ENCODE measurements around the gene NRCAM.

NRCAM gene

DNA sequence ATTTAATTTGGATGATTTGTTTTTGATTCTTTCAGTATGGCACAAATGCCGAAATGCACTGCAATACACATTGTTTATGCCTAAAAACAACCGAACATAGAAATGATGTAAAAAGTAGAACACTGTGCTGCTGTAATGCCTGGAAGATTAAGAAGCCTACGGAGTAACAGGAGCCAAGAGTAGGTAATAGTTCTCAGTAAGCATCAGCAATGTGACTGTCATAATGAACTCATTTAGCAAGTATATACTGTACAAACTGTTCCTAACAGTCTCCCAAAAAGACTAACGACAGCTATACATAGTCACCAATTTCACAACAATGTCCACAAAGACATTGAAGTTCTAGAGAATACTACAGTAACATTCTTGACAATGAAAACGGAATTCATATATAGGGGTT lies 307.1 kb downstream of the NRCAM start:
- H3K27ac ChIP-seq = no peak overlapping the region
- TF ChIP-seq, protein P1, sequence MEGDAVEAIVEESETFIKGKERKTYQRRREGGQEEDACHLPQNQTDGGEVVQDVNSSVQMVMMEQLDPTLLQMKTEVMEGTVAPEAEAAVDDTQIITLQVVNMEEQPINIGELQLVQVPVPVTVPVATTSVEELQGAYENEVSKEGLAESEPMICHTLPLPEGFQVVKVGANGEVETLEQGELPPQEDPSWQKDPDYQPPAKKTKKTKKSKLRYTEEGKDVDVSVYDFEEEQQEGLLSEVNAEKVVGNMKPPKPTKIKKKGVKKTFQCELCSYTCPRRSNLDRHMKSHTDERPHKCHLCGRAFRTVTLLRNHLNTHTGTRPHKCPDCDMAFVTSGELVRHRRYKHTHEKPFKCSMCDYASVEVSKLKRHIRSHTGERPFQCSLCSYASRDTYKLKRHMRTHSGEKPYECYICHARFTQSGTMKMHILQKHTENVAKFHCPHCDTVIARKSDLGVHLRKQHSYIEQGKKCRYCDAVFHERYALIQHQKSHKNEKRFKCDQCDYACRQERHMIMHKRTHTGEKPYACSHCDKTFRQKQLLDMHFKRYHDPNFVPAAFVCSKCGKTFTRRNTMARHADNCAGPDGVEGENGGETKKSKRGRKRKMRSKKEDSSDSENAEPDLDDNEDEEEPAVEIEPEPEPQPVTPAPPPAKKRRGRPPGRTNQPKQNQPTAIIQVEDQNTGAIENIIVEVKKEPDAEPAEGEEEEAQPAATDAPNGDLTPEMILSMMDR (IDR thresholded peaks at IDR 0.05) = no peak
- H3K4me3 ChIP-seq (ENCODE audit: low read depth, low read length) = no peak overlapping the region
- no peak overlapping the region for H3K4me2 ChIP-seq (ENCODE audit: low read length)
- H3K9ac ChIP-seq = no peak overlapping the region
- no peaks in the 10 kb centered on the region for H3K36me3 ChIP-seq (ENCODE audit: control insufficient read depth, insufficient read depth, low read length)
- no peaks in the 10 kb centered on the region for H3K4me1 ChIP-seq
- H3K79me2 ChIP-seq = no peaks in the 10 kb centered on the region
- H3K27me3 ChIP-seq (ENCODE audit: control insufficient read depth, insufficient read depth, low read length) = no peaks in the 10 kb centered on the region
- H2AFZ ChIP-seq = no peak overlapping the region
- H3K9me3 ChIP-seq (ENCODE audit: control insufficient read depth, low read length) = no peaks in the 10 kb centered on the region

GRCh38 chr7:108147031-108147563 lies 309.1 kb downstream of the NRCAM start:
- no peak overlapping the region for H3K4me3 ChIP-seq (ENCODE audit: low read depth, low read length)
- no peak overlapping the region for H3K9ac ChIP-seq
- H3K79me2 ChIP-seq = no peaks in the 10 kb centered on the region
- TF ChIP-seq, protein P1 (IDR thresholded peaks at IDR 0.05) = no peak
- no peaks in the 10 kb centered on the region for H3K36me3 ChIP-seq (ENCODE audit: control insufficient read depth, insufficient read depth, low read length)
- H3K27ac ChIP-seq = no peak overlapping the region
- no peaks in the 10 kb centered on the region for H3K9me3 ChIP-seq (ENCODE audit: control insufficient read depth, low read length)
- no peaks in the 10 kb centered on the region for H3K4me1 ChIP-seq
- no peaks in the 10 kb centered on the region for H3K27me3 ChIP-seq (ENCODE audit: control insufficient read depth, insufficient read depth, low read length)
- H3K4me2 ChIP-seq (ENCODE audit: low read length) = no peak overlapping the region
- no peak overlapping the region for H2AFZ ChIP-seq

- peak overlapping the region; percentile 54 for H3K4me2 ChIP-seq (ENCODE audit: low read length)
- H3K27me3 ChIP-seq (ENCODE audit: control insufficient read depth, insufficient read depth, low read length) = no peaks in the 10 kb centered on the region
- peak overlapping the region; percentile 60 for H2AFZ ChIP-seq
- no peak overlapping the region for H3K4me3 ChIP-seq (ENCODE audit: low read depth, low read length)
- TF ChIP-seq, protein P1 (IDR thresholded peaks at IDR 0.05) = peak; percentile 90
- no peaks in the 10 kb centered on the region for H3K4me1 ChIP-seq
- no peaks in the 10 kb centered on the region for H3K9me3 ChIP-seq (ENCODE audit: control insufficient read depth, low read length)
- H3K79me2 ChIP-seq = no peaks in the 10 kb centered on the region
- H3K9ac ChIP-seq = no peak overlapping the region
- no peaks in the 10 kb centered on the region for H3K36me3 ChIP-seq (ENCODE audit: control insufficient read depth, insufficient read depth, low read length)
- H3K27ac ChIP-seq = no peak overlapping the region
Observed at GRCh38 chr7:108146070-108146842, 310.0 kb downstream of the NRCAM start.

- TF ChIP-seq, protein P1 (IDR thresholded peaks at IDR 0.05) = no peak
- Histone ChIP-seq H3K9me3 (ENCODE audit: control insufficient read depth, low read length) (no peaks in the 10 kb centered on the region), H3K4me2 (ENCODE audit: low read length) (no peak overlapping the region), H3K9ac (no peak overlapping the region), H3K4me3 (ENCODE audit: low read depth, low read length) (no peak overlapping the region), H3K27ac (no peak overlapping the region), H2AFZ (no peak overlapping the region), H3K36me3 (ENCODE audit: control insufficient read depth, insufficient read depth, low read length) (no peaks in the 10 kb centered on the region), H3K79me2 (no peaks in the 10 kb centered on the region), H3K27me3 (ENCODE audit: control insufficient read depth, insufficient read depth, low read length) (no peaks in the 10 kb centered on the region), H3K4me1 (no peaks in the 10 kb centered on the region)
Observed at GRCh38 chr7:108145401-108145800, 310.8 kb downstream of the NRCAM start.

DNA sequence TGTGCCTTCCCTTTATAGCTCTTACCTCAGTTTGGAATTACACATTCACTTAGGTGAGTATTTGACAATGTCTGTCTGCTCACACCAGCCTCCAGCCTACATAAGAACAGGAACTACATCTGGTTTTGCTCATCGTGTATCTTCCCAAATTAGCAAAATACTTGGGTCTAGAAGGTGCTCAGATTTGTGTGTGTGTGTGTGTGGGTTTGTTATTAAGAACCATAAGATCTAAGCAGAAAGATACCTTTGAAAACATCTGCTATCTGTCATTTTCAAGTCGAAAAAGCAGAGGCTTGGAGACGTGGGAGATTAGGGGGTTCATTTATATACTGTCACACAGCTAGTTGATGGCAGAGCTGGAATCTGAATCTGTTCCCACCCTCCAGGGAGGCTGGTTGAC lies 311.3 kb downstream of the NRCAM start:
- no peaks in the 10 kb centered on the region for H3K36me3 ChIP-seq (ENCODE audit: control insufficient read depth, insufficient read depth, low read length)
- no peaks in the 10 kb centered on the region for H3K27me3 ChIP-seq (ENCODE audit: control insufficient read depth, insufficient read depth, low read length)
- H2AFZ ChIP-seq = no peak overlapping the region
- no peaks in the 10 kb centered on the region for H3K79me2 ChIP-seq
- TF ChIP-seq, protein P1 (IDR thresholded peaks at IDR 0.05) = no peak
- H3K4me3 ChIP-seq (ENCODE audit: low read depth, low read length) = no peak overlapping the region
- no peak overlapping the region for H3K27ac ChIP-seq
- H3K9ac ChIP-seq = no peak overlapping the region
- no peaks in the 10 kb centered on the region for H3K4me1 ChIP-seq
- no peak overlapping the region for H3K4me2 ChIP-seq (ENCODE audit: low read length)
- H3K9me3 ChIP-seq (ENCODE audit: control insufficient read depth, low read length) = no peaks in the 10 kb centered on the region

All from parathyroid adenoma (tissue), 2 donors.